GM23248 (cell line): ENCODE measurements around the gene PSMD5.

ENCODE experiments used
- EZH2 ChIP-seq: fragments of 200-600 bp; sonication (generic); IDR thresholded peaks from 2 replicates; pipeline ENCODE4 v1.6.1; 2018; ENCODE audit warnings: antibody characterized with exemption, mild to moderate bottlenecking; ENCODE audit not compliant: insufficient read depth, poor library complexity, severe bottlenecking
- EZH2phosphoT487 ChIP-seq: fragments of 200-600 bp; sonication (generic); IDR thresholded peaks from 2 replicates; pipeline ENCODE4 v1.6.1; 2018; ENCODE audit warnings: antibody characterized with exemption, moderate library complexity, mild to moderate bottlenecking, low read depth; ENCODE audit not compliant: insufficient read depth

DNA sequence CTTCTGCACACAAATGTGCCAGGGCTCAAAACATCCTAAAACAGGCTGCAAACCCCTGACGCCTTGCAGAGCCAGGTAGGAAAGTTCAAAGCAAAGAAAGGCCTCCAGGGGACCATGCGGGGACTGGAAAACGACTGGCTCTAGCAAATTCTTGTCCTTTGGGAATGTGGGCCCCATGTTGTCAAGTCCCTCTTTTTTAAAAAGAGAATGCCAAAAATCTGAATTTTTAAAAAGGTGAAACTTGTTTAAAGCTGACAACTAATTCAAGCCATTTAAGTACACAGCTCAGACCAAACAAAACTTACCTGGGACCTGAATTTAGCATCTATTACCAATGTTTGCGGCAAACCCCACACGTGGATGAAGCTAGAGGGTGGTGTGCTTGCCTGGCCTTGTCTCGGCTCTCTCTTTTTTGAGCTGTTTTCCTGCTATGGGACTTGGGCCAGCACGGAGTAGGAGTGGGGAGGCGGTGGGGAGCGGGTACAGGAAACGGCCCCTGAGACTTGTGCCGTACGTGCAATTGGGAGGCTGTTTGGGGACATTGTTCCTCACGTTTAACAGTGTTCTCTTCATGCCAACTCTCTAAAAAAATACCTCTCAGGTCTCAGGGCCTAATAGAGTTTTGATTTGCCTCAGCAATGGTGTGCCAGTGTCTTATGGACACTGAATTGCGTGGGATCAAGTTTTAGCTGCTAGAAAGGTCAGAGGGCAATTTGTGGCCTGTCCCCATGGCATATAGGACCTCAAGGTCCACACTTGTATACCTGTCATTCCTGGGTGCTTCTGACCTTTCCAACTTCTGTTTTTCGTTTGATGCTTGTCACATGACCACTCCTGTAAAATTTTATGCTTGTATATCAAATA is 49.4 kb upstream of the PSMD5 start:
- no peak for TF ChIP-seq EZH2phosphoT487
- TF ChIP-seq EZH2 = no peak
